ENCODE data around the gene STK10. TPM values are rescaled to one million over a fixed set of nuclear protein-coding genes. Genes with fewer than 3 reads are reported as not detected.

Gene STK10
- total and polyA plus RNA-seq, 2 of the 8 experiments (the other 6 are each of a cell fraction or from before 2014, with no cell fraction given), result 10.5 to 21.4 TPM

GRCh38 chr5:172167895-172168294 lies 20.1 kb downstream of the STK10 start:
- Histone ChIP-seq H4K8ac (ENCODE audit: extremely low read depth, insufficient read depth, low read length) (no peak overlapping the region), H3K4me2 (ENCODE audit: insufficient read depth in 1 of 2, low read depth in 2 of 2, low read length in 2 of 2) (no peak overlapping the region), H3K4me3 (ENCODE audit: extremely low read depth in 1 of 4, insufficient read depth in 2 of 4, low read depth in 3 of 4, low read length in 4 of 4) (no peak overlapping the region), H2BK15ac (ENCODE audit: low read length) (no peak overlapping the region), H4K20me1 (replicated peaks in 1 of 2; ENCODE audit: control insufficient read depth in 1 of 2, insufficient read depth in 2 of 2, low read length in 2 of 2) (no peaks in the 10 kb centered on the region), H3K23ac (ENCODE audit: insufficient read length) (no peak overlapping the region), H2BK120ac (replicated peaks; ENCODE audit: low read depth, low read length) (no peak overlapping the region), H2AK5ac (ENCODE audit: low read depth, low read length) (no peak overlapping the region), H3K9ac (replicated peaks in 1 of 4; ENCODE audit: extremely low read depth in 1 of 4, low read depth in 3 of 4, low read length in 3 of 4) (no peak overlapping the region), H3K18ac (ENCODE audit: extremely low read depth, low read length) (no peak overlapping the region), H3K27ac (ENCODE audit: low read depth, low read length) (no peak overlapping the region), H2BK5ac (ENCODE audit: low read depth, low read length) (no peak overlapping the region), H4K5ac (ENCODE audit: insufficient read length, low read depth, low read length) (no peak overlapping the region), H3K14ac (ENCODE audit: insufficient read length) (no peak overlapping the region), H3K79me1 (ENCODE audit: low read depth, low read length) (peaks cover 8% of the 10 kb centered on the region; the same call in 1 of the 2 replicates), H3K56ac (replicated peaks; ENCODE audit: insufficient read length, low read depth, low read length) (no peak overlapping the region), H3K36me3 (ENCODE audit: control insufficient read depth in 2 of 4, insufficient read depth in 4 of 4, low read length in 3 of 4) (no peaks in the 10 kb centered on the region), H3K9me3 (ENCODE audit: insufficient read depth in 2 of 2, low read depth in 1 of 2, low read length in 1 of 2) (no peaks in the 10 kb centered on the region), H2BK12ac (ENCODE audit: low read depth, low read length) (no peak overlapping the region), H4K91ac (replicated peaks; ENCODE audit: insufficient read length, low read length) (no peak overlapping the region), H2AFZ (ENCODE audit: low read length) (no peak overlapping the region), H3K4me1 (replicated peaks in 1 of 4; ENCODE audit: control insufficient read depth in 3 of 4, insufficient read depth in 4 of 4, low read length in 3 of 4) (peaks cover 0 to 4% (median 3%) of the 10 kb centered on the region in 4 experiments; a peak in 3 of 7 replicates), H2BK20ac (ENCODE audit: low read length) (no peak overlapping the region), H3K79me2 (ENCODE audit: control insufficient read depth in 1 of 2, insufficient read depth in 2 of 2, low read length in 2 of 2) (no peaks in the 10 kb centered on the region), H3K4ac (replicated peaks; ENCODE audit: insufficient read length, low read depth, low read length) (no peak overlapping the region), H3K23me2 (ENCODE audit: low read depth, low read length) (no peaks in the 10 kb centered on the region; the same call in 1 of the 2 replicates), H3K27me3 (replicated peaks in 1 of 4; ENCODE audit: control insufficient read depth in 3 of 4, extremely low read depth in 1 of 4, insufficient read depth in 3 of 4, low read length in 3 of 4) (no peaks in the 10 kb centered on the region)
- 88% methylated on average over 7 of the region's 7 CpGs; no CpG with 5 or more reads in 1 of the 2 experiments for WGBS, 2 experiments (ENCODE audit: extremely low coverage in 1 of 2, insufficient coverage in 1 of 2, insufficient read length in 1 of 2, insufficient replicate concordance in 2 of 2, low coverage in 1 of 2, low lambda C conversion rate in 2 of 2, missing lambda C conversion rate in 1 of 2)
- ChIA-PET POLR2A (ENCODE audit: partially characterized antibody) (interaction anchor here (0.6 kb wide), 1 partner anchor 530 kb away, joined by 3 read pairs; no protein-coding TSS in a partner anchor), CTCF (ENCODE audit: partially characterized antibody) (interaction anchor here (1.3 to 1.8 kb wide), 2 partner anchors 16 to 19 kb away, joined by 3 to 4 read pairs; no protein-coding TSS in a partner anchor)
- FAIRE-seq (no peak), DNase-seq (ENCODE audit: low read depth in 1 of 2, low spot score in 2 of 2) (no peak)
- no peak for TF ChIP-seq ATF3 (IDR thresholded peaks at IDR 0.05; ENCODE audit: insufficient read depth, low read depth, low read length)
- no peak for TF ChIP-seq GTF2F1 (IDR thresholded peaks at IDR 0.05; ENCODE audit: borderline replicate concordance, low read depth, low read length)
- TF ChIP-seq USF2 (IDR thresholded peaks at IDR 0.05; ENCODE audit: low read length), result no peak
- no peak for TF ChIP-seq CREB1 (IDR thresholded peaks at IDR 0.05)

Data from H1 (cell line).